GM19193 (cell line): ENCODE data around the gene LRRC56.

ENCODE experiments used
- POLR2A ChIP-seq: IDR thresholded peaks from 4 replicates; pipeline ENCODE4 v1.6.1; 2011; ENCODE audit not compliant: insufficient read depth, insufficient read length; ENCODE audit errors: extremely low read depth

The LRRC56 gene

DNA sequence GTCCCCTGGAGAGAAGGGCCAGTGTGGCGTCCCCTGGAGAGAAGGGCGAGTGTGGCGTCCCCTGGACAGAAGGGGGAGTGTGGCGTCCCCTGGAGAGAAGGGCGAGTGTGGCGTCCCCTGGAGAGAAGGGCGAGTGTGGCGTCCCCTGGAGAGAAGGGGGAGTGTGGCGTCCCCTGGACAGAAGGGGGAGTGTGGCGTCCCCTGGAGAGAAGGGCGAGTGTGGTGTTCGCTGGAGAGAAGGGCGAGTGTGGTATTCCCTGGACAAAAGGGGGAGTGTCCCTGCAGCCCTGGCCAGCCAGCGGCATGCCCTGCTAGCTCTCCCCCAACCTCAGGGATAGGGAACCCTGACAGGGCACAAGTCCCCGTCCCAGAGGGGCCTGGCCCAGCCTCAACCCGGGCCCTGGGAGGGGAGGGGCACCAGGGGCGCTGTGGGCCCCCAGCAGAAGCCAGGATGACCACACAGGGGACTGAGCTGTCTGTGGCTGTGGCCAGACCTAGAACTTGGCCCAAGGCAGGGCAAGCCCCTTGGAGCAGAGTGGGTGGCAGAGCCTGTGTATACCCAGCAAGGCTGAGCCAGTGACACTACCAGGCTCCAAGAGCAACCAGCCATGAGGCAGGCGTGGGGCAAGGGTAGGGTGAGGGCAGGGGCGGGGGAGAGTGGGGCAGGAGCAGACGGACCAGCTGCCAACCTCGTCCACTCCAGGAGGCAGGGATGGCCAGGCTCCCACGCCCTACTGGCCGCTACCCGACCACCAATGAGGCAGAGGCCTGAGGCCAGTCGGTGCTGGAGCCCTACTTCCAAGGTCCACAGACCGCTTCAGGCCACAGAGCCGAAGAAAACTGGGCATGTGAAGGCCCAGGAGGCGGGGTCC, 6.1 kb upstream of the LRRC56 start:
- TF ChIP-seq POLR2A, result no peak

DNA sequence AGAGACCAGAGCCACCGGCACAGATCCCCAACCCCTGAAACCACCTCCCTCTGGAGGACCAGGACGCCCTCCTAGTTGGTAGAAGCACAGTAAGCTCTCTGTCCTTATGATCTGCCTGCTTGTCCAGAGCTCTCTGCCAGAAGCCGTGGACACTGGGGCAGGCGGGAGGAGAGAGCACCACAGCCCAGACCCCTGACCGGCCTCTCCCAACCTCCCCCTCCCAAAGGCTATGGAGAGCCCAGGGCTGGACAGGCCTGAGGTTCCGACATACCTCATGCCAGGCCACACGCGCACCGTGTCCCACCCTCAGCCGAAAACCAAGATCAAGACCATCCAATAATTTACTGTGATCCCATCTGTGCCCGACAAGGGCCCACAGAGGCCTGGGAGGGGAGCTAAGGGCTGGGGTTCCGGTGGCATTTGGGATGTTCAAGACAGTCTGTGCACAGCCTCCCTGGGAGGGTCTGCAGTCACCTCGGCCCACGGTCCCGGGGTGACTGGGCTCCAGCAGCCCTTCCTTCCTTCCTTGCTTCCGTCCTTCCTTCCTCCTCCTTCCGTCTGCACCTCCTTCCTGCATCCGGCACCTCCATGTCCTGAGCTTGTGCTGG, 5.3 kb upstream of the LRRC56 start:
- TF ChIP-seq POLR2A, result no peak

DNA sequence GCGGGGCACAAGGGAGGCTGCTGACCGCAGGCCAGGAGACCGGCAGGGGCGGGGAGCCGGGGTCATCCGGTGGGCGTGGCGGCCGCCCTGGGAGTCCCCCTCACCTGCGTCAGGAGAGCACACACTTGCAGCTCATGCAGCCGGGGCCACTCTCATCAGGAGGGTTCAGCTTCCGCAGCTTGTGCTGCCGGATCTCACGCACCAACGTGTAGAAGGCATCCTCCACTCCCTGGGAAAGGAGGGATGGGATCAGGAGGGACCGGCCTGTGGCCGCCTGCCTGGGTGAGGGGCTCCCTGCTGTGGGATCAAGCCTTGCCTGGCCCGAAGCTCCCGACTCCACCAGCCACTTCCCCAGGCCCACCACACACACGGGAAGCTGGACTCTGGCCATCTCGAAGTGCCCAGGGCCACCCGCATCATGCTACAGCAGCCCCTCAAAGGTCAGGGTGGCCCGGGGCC, 4.8 kb upstream of the LRRC56 start:
- TF ChIP-seq POLR2A, result no peak

DNA sequence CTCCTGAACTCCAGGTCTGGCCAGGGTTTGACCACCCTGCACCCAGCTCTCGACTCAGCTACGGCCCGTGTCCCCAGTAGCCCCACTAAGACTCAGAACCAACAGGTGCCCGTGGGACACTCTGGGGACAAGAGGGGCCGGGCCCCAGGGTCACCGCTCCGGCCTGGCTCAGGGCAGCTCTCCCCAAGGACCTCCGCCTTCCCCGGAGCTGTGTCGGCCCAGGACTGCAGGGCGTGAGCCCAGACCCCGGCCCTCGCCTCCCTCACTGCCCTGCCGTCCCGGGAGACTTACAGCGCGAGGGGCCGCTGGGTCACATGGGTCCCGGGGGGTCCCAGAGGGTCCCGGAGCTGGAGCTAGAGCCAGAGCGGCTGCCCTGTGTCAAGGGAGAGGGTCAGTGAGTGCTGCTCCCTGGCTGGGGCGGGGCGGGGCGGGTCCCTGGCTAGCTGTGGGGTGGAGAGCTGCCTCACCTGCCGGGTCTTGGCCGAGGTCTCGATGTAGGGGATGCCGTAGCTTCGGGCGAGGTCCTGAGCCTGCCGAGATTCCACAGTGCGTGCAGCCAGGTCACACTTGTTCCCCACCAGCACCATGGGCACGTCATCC, 4.2 kb upstream of the LRRC56 start:
- no peak for TF ChIP-seq POLR2A

DNA sequence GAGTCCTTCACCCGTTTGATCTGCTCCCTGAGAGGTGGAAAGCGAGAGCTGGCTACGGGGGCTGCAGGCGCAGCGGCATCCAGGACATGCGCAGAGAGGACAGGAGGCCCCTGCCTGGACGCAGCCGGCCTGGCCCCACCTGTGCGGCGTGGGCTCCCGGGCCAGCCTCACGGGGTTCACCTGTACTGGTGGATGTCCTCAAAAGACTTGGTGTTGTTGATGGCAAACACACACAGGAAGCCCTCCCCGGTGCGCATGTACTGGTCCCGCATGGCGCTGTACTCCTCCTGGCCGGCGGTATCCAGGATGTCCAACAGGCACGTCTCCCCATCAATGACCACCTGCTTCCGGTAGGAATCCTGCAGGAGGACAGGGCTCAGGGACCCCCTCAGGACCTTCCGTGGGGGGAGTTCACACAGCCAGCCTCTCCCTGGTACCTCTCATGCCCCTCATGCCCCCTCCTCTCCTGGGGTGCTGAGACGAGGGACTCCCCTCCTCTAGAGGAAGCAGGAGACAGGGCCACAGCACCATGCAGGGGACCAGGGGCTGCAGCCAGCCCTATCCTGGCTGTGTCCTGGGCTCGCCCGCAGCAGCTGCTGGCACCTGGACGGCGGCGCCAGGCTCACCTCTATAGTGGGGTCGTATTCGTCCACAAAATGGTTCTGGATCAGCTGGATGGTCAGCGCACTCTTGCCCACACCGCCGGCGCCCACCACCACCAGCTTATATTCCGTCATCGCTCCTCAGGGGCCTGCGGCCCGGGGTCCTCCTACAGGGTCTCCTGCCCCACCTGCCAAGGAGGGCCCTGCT, 3.5 kb upstream of the LRRC56 start:
- no peak for TF ChIP-seq POLR2A

DNA sequence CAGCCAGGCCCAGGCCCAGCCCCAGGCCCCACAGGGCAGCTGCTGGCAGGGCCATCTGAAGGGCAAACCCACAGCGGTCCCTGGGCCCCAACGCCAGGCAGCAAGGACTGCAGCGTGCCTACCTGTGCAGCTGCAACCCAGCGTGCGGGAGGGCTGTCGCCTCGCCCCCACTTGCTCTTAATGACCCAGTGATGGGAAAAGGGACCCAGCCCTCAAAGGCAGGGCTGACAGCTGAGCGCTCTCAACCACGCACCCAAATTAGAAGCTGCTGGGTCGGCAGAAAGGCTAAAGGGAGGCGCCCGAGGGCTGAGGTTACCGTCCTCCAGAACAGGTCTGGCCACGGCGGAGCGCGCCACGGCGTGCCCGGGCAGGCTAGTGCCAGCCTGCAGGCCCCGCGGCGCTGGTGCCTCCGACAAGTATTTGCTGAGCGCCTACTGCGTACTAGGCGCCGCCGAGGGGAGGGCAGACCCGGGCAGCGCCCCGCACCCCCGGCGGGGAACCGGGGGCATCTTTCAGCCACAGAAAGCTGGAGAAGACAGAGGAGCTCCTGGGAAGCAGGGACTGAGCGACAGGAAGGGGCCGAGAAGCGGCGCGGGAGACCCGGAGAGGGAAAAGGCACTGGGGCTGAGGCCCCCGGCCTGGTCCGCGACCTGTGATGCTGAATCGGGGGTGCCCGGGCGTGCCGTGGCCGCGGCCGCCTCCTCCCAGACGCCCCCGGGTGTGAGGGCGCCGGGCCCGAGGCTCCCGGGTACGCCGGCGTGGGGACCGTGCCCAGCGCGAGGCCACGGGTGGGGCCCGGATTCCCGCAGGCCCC, 2.7 kb upstream of the LRRC56 start:
- TF ChIP-seq POLR2A, result no peak

DNA sequence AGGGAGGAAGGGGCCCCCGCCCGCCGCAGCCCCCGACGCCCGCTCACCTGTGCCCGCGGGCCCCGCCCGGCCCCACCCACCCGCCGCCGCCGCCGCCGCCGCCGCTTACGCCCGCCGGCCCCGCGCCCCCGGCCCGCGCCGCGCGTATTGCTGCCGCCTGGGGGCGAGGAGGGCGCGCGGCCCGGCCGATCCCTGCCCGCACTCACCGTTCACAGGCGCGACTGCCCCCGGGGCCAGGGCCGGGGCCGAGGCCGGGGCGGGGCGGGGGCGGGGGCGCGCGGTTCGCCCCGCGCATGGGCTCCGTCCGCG, 2.2 kb upstream of the LRRC56 start:
- no peak for TF ChIP-seq POLR2A

DNA sequence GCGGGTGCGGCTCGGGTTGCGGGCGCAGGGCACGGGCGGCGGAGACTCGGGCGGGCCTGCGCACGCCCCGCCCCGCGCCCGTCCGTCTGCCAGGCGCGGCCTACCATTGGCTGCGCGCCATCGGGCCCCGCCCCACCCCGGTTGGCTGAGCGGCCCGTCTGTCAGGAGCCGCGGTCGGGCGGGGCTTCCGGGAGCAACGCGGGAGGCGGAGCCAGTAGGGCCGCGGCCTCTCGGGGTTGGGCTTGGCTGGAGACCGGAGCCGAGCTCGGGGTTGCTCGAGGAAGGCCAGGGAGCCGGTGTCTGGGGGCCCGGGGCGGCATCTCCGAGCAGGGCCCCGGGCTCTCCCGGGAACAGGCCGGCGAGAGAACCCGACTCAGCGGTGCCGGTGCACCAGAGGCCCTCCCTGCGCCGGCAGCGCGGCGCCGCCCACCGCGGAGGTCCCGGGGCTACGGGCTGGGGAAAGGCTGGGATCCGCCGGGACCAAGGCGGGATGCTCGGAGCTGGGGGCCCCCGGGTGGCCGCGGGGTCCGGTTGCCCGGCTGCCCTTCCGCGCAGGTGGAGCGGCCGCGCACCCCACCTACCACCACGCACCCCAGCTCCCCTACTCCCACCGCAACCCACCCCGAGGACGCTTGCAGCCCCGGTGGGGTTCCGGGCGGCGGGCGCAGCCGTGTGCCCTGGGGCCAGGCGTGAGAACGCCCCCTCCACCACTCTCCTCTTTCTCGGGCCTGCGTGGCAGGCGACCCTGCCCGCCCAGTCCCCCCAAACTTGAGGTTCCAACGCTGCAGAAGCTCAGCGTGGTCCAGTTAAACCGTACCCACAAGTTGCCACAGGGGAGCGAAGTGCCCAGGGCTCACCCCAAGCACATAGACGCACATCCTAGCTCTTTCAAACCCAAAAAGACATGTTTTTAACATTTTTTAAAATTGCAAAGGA, 1.5 kb upstream of the LRRC56 start, which contains the start of gene HRAS:
Gene HRAS, minus strand, starts transcription at position 58 of the 936 bp plus-strand sequence.
- peak; percentile 71 for TF ChIP-seq POLR2A

DNA sequence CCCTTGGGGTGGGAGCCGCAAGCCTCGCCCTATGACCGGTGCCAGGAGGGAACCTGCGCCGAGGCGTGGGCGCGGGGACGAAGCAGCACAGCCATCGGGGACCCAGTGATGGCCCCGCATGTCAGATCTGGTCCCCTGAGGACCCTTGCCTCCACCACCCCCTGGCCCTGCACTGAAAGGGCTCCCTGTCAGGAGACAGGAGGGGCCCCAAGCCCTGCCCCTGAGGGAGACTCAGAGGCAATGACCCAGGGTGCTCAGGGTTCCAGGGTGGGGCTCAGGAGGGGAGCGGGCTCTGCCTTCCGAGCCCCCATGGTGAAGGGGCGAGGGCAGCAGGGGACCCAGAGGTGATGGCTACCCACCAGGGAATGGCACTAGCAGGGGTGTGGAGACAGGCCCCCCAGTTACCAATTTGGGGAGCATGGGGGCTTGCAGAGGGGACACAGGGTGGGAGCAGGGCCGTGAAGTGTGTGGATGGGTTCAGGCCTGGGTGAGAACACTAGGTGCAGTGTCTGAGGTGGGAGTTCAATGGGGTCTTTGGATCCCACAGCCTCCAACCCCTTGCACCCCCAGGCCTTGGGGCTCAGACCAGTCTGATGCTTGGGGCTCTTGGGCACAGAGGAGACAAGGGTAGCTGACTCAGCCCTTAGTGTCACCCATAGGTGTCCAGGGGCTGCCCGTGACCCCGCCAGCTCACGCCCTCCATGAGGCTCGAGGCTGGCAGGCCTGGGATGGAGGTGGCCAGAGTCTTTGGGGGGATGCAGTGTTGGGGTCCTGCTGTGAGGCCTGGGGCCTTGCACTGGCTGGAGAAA, 499 bp downstream of the LRRC56 start:
- TF ChIP-seq POLR2A, result no peak

DNA sequence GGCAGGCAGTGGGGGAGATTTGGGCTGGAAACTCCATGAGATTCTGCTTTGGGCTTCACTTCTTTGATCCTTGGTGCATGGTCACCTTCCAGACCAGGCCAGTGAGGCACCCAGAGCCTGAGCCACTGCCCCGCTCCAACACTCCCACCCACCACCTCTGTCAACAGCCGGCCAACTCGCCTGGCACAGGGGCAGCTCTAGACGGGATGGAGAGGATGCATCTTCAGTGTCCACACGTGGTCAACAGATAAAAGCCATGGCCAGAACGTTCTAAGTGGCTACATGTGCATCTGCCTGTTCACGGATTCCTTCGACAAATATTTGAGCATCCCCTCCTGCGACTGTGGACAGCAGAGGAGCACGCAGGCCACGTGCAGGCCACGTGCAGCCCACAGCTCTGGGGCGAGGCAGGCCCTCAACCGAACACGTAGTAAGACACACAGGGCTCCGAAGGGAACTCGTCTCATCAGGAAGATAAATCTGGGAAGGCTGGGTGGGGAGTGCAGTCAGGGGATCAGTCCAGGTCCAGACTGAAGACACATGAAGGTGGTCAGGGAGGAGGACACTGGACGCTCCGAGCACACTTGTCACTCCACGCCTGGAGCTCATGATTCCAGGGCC, 1.2 kb downstream of the LRRC56 start:
- no peak for TF ChIP-seq POLR2A

DNA sequence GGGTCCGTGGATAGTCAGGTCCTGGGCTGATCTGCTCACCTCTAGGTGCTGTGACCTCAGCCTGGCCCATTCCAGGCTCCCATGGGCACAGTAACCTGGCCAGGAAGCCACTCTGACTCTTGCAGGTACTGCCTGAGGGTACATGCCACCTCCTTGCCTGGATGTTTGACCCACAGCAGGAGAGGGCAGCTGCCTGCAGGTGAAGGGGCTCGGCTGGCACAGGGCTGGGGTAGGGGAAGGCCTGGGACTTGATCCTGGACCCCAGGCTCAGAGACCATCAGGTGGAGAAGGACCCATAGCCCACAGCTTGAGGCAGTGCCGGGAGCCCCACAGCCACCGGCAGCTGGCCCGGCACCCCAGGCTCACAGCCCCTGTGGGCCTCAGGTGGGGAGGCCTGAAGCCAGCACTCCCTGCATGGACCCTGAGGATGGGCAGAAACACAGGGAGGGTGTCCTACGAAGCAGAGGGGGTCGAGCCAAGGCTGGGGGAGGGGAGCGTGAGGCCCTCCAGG, 2.7 kb downstream of the LRRC56 start:
- TF ChIP-seq POLR2A, result no peak
